ENCODE data around the gene RHAG. TPM values are rescaled to one million over a fixed set of nuclear protein-coding genes. Genes with fewer than 3 reads are reported as not detected.

RHAG gene
- total RNA-seq, 2 experiments from 2014 or later = not detected

GRCh38 chr6:49645139-49645538 lies 8.5 kb upstream of the RHAG start:
- no peaks in the 10 kb centered on the region for H3K36me3 ChIP-seq (ENCODE audit: insufficient read depth, low read length)
- ChIA-PET POLR2A (no interaction called here), CTCF (ENCODE audit: unreplicated experiment) (no interaction called here)
- H3K79me2 ChIP-seq (ENCODE audit: insufficient read depth, low read depth, low read length) = no peaks in the 10 kb centered on the region
- H3K9me3 ChIP-seq (ENCODE audit: low read length) = no peaks in the 10 kb centered on the region
- H4K20me1 ChIP-seq (ENCODE audit: insufficient read depth, low read length) = no peaks in the 10 kb centered on the region
- no peak overlapping the region for H3K4me2 ChIP-seq (ENCODE audit: low read length)
- H2AFZ ChIP-seq (ENCODE audit: low read length) = no peak overlapping the region
- no peak overlapping the region for H3K27ac ChIP-seq (ENCODE audit: low read depth, low read length, poor library complexity, severe bottlenecking)
- H3K4me3 ChIP-seq (ENCODE audit: low read depth, low read length, poor library complexity, severe bottlenecking) = no peak overlapping the region
- DNase-seq (ENCODE audit: low spot score) = no peak
- no peaks in the 10 kb centered on the region for H3K9me2 ChIP-seq (ENCODE audit: insufficient read depth, low read length)
- intact Hi-C loops (cut with micrococcal nuclease; ENCODE audit: unreplicated experiment) = no loop called here
- TF ChIP-seq CTCF (conservative IDR thresholded peaks at IDR 0.05; ENCODE audit: low read length) (no peak), EZH2phosphoT487 (IDR thresholded peaks at IDR 0.05; ENCODE audit: borderline replicate concordance, low read depth, low read length) (no peak)
- no TSS peak for BruUV-seq (replicated peaks)
- no peaks in the 10 kb centered on the region for H3K4me1 ChIP-seq (ENCODE audit: insufficient read depth, low read length, poor library complexity, severe bottlenecking)

GRCh38 chr6:49639177-49639817 lies 2.7 kb upstream of the RHAG start:
- H3K9me2 ChIP-seq (ENCODE audit: insufficient read depth, low read length) = no peaks in the 10 kb centered on the region
- H3K27ac ChIP-seq (ENCODE audit: low read depth, low read length, poor library complexity, severe bottlenecking) = no peak overlapping the region
- TF ChIP-seq EZH2phosphoT487 (IDR thresholded peaks at IDR 0.05; ENCODE audit: borderline replicate concordance, low read depth, low read length) = no peak
- TF ChIP-seq CTCF (conservative IDR thresholded peaks at IDR 0.05; ENCODE audit: low read length) = no peak
- H3K4me2 ChIP-seq (ENCODE audit: low read length) = no peak overlapping the region
- H3K36me3 ChIP-seq (ENCODE audit: insufficient read depth, low read length) = no peaks in the 10 kb centered on the region
- BruUV-seq (replicated peaks) = no TSS peak
- no peak overlapping the region for H2AFZ ChIP-seq (ENCODE audit: low read length)
- H4K20me1 ChIP-seq (ENCODE audit: insufficient read depth, low read length) = no peaks in the 10 kb centered on the region
- no peak for DNase-seq (ENCODE audit: low spot score)
- CTCF ChIA-PET (ENCODE audit: unreplicated experiment) = interaction anchor here (0.6 kb wide), 1 partner anchor 778 kb away, joined by 3 read pairs; no protein-coding TSS in a partner anchor
- POLR2A ChIA-PET = no interaction called here
- H3K9me3 ChIP-seq (ENCODE audit: low read length) = no peaks in the 10 kb centered on the region
- H3K79me2 ChIP-seq (ENCODE audit: insufficient read depth, low read depth, low read length) = no peaks in the 10 kb centered on the region
- no peak overlapping the region for H3K4me3 ChIP-seq (ENCODE audit: low read depth, low read length, poor library complexity, severe bottlenecking)
- intact Hi-C loops (cut with micrococcal nuclease; ENCODE audit: unreplicated experiment) = no loop called here
- H3K4me1 ChIP-seq (ENCODE audit: insufficient read depth, low read length, poor library complexity, severe bottlenecking) = no peaks in the 10 kb centered on the region

- H3K4me3 ChIP-seq (ENCODE audit: low read depth, low read length, poor library complexity, severe bottlenecking) = no peak overlapping the region
- intact Hi-C loops (cut with micrococcal nuclease; ENCODE audit: unreplicated experiment) = no loop called here
- no peak overlapping the region for H2AFZ ChIP-seq (ENCODE audit: low read length)
- CTCF ChIA-PET (ENCODE audit: unreplicated experiment) = no interaction called here
- TF ChIP-seq EZH2phosphoT487 (IDR thresholded peaks at IDR 0.05; ENCODE audit: borderline replicate concordance, low read depth, low read length) = no peak
- TF ChIP-seq CTCF (conservative IDR thresholded peaks at IDR 0.05; ENCODE audit: low read length) = no peak
- POLR2A ChIA-PET = no interaction called here
- H3K36me3 ChIP-seq (ENCODE audit: insufficient read depth, low read length) = no peaks in the 10 kb centered on the region
- no peaks in the 10 kb centered on the region for H3K79me2 ChIP-seq (ENCODE audit: insufficient read depth, low read depth, low read length)
- no peak for DNase-seq (ENCODE audit: low spot score)
- no peaks in the 10 kb centered on the region for H3K4me1 ChIP-seq (ENCODE audit: insufficient read depth, low read length, poor library complexity, severe bottlenecking)
- H3K27ac ChIP-seq (ENCODE audit: low read depth, low read length, poor library complexity, severe bottlenecking) = no peak overlapping the region
- no peaks in the 10 kb centered on the region for H3K9me3 ChIP-seq (ENCODE audit: low read length)
- BruUV-seq (replicated peaks) = no TSS peak
- no peaks in the 10 kb centered on the region for H4K20me1 ChIP-seq (ENCODE audit: insufficient read depth, low read length)
- no peaks in the 10 kb centered on the region for H3K9me2 ChIP-seq (ENCODE audit: insufficient read depth, low read length)
- H3K4me2 ChIP-seq (ENCODE audit: low read length) = no peak overlapping the region
Observed at GRCh38 chr6:49637350-49637731, 702 bp upstream of the RHAG start.

Measured in OCI-LY7 (cell line).